Aorta (tissue), 5 donors: ENCODE results near the gene TPSB2. TPM values are rescaled to one million over a fixed set of nuclear protein-coding genes. Genes with fewer than 3 reads are reported as not detected.
"Not testable (repeated sequence)": the region's sequence is repeated elsewhere in the genome, so short reads cannot be mapped to it uniquely, and the experiment has no call there.

Source experiments
- ATAC-seq: fragments of 200-7000 bp; cut with Tn5 transposase; one replicate; pipeline ENCODE4 v1.9.1; 2022; ENCODE audit warnings: moderate library complexity; ENCODE audit not compliant: low FRiP score
- DNase-seq, 2 donors: peaks; one replicate each; pipeline ENCODE4 v3.0.0-alpha.2; 2020
- H3K27ac ChIP-seq, 2 donors: one replicate each; pipeline ENCODE4 v1.5.1; 2013; ENCODE audit warnings: low read length in 2 of 2, mild to moderate bottlenecking in 2 of 2, moderate library complexity in 2 of 2, control low read depth in 1 of 2, inconsistent platforms in 1 of 2, low read depth in 1 of 2
- H3K27me3 ChIP-seq, 2 donors: one replicate each; pipeline ENCODE4 v1.6.1; 2013; ENCODE audit warnings: control low read depth in 1 of 2, low read length in 1 of 2, mild to moderate bottlenecking in 1 of 2, moderate library complexity in 1 of 2; ENCODE audit not compliant: insufficient read depth in 2 of 2, control insufficient read depth in 1 of 2
- H3K36me3 ChIP-seq, 2 donors: one replicate each; pipeline ENCODE4 v1.6.1; 2013; ENCODE audit warnings: control low read depth in 1 of 2, low read length in 1 of 2, mild to moderate bottlenecking in 1 of 2; ENCODE audit not compliant: insufficient read depth in 2 of 2, control insufficient read depth in 1 of 2
- H3K4me1 ChIP-seq, 2 donors: one replicate each; pipeline ENCODE4 v1.6.1; 2013; ENCODE audit warnings: low read length in 2 of 2, control low read depth in 1 of 2, mild to moderate bottlenecking in 1 of 2, moderate library complexity in 1 of 2; ENCODE audit not compliant: insufficient read depth in 2 of 2, control insufficient read depth in 1 of 2
- H3K4me3 ChIP-seq, 2 donors: one replicate each; pipeline ENCODE4 v1.5.1; 2013; ENCODE audit warnings: low read length in 2 of 2, control low read depth in 1 of 2, mild to moderate bottlenecking in 1 of 2
- H3K9me3 ChIP-seq: one replicate; pipeline ENCODE4 v1.6.1; 2013; ENCODE audit warnings: mild to moderate bottlenecking, low read length; ENCODE audit not compliant: control insufficient read depth
- WGBS, 2 donors: extraction: QIAGEN DNeasy Blood & Tissue Kit; methylation state at CpG; one replicate each; pipeline ENCODE4 v1.1.7; 2013; 5-methylcytosine and 5-hydroxymethylcytosine counted together
- intact Hi-C, 2 donors: fragments of 100-400 bp; cut with DNase I; formaldehyde crosslinking; loops; one replicate each; pipeline versions ENCODE4 v1.14.2 to v1.15.0; 2022
- polyA plus RNA-seq, 2 donors: library from polyadenylated mRNA; stranded (reverse); fragments of 200-250 nt; gene quantifications; one replicate each; pipeline ENCODE4 v1.2.3, GENCODE V29; 2013
- total RNA-seq, 2 donors: library from RNA; stranded (reverse); fragmentation: NEBNext Ultra II Directional; extraction: Animal tissue kit (Norgen Biotek cat#: 25700); gene quantifications; one replicate each; pipeline ENCODE4 v1.2.1, GENCODE V29; 2021
- donor health status: healthy with polysubstance abuse.
- donor health status: Bipolar disorder and iron deficiency.
- donor health status: DM: no; HTN: no; CAD: no.
- donor health status: DM: no; HTN: no; CAD: no.
- donor health status: DM: yes; HTN: yes; CAD: no.

TPSB2 gene
- total and polyA plus RNA-seq, 4 donors: 4.9 to 51.0 (median 13.9) TPM

GRCh38 chr16:1273816-1274215, 43.8 kb upstream of the TPSB2 start:
- no peak overlapping the region for H3K27ac ChIP-seq
- no peaks in the 10 kb centered on the region for H3K27me3 ChIP-seq
- ATAC-seq (no peak), DNase-seq (no peak)
- H3K4me1 ChIP-seq: no peaks in the 10 kb centered on the region
- no peaks in the 10 kb centered on the region for H3K36me3 ChIP-seq
- intact Hi-C loops: no loop called here
- no peaks in the 10 kb centered on the region for H3K9me3 ChIP-seq
- no peak overlapping the region for H3K4me3 ChIP-seq
- WGBS, 2 donors: 92 to 94% methylated on average over 15 of the region's 15 CpGs

- ATAC-seq (no peak), DNase-seq (no peak)
- WGBS, 2 donors: 61 to 63% methylated on average over 9 of the region's 9 CpGs
- H3K27ac ChIP-seq: no peak overlapping the region
- H3K4me1 ChIP-seq: no peaks in the 10 kb centered on the region
- intact Hi-C loops: no loop called here
- H3K27me3 ChIP-seq: no peaks in the 10 kb centered on the region
- H3K36me3 ChIP-seq: no peaks in the 10 kb centered on the region
- no peaks in the 10 kb centered on the region for H3K9me3 ChIP-seq
- H3K4me3 ChIP-seq: no peak overlapping the region
Observed at GRCh38 chr16:1272453-1273198, 42.6 kb upstream of the TPSB2 start.

DNA sequence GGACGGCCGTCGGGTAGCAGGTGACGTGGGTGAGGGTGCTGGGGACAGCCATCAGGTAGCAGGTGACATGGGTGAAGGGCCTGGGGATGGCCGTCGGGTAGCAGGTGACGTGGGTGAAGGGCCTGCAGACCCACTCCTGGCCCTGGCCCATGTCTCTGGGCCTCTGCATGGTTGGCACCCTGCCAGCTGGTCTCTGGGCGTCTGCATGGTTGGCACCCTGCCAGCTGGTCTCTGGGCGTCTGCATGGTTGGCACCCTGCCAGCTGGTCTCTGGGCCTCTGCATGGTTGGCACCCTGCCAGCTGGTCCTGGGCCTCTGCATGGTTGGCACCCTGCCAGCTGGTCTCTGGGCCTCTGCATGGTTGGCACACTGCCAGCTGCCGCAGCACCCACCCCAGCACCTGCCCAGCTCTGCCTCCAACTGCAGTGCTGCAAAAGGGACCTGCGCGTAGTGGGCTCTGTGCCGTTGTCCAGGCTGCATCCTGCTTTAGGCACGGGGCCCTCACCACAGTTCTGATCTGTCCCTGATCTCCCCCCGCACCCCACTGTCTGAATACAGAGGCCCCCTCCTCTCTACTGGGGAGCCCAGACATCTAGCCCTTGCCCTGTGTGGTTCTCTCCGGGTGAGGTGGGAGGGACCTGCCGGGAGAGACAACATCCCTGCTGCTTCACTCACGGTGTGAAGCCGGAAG, 41.9 kb upstream of the TPSB2 start:
- H3K36me3 ChIP-seq, H3K4me3 ChIP-seq, H3K27me3 ChIP-seq, intact Hi-C loops, H3K4me1 ChIP-seq, H3K9me3 ChIP-seq, H3K27ac ChIP-seq: not testable (repeated sequence)
- ATAC-seq: peak; percentile 20
- DNase-seq: peak in 1 of 2 donors; percentile 80
- WGBS, 2 donors: 11% methylated on average over 19 of the region's 19 CpGs

DNA sequence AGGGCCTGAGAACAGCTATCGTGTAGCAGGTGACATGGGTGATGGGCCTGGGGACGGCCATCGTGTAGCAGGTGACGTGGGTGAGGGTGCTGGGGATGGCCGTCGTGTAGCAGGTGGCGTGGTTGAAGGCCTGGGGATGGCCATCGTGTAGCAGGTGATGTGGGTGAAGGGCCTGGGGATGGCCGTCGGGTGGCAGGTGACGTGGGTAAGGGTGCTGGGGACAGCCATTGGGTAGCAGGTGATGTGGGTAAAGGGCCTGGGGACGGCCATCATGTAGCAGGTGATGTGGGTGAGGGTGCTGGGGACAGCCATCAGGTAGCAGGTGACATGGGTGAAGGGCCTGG, 41.4 kb upstream of the TPSB2 start:
- Histone ChIP-seq H3K27ac (no peak overlapping the region), H3K4me3 (no peak overlapping the region), H3K36me3 (no peaks in the 10 kb centered on the region), H3K9me3 (no peaks in the 10 kb centered on the region), H3K4me1 (no peaks in the 10 kb centered on the region), H3K27me3 (no peaks in the 10 kb centered on the region)
- ATAC-seq (no peak), DNase-seq (peak in 1 of 2 donors; percentile 60)
- intact Hi-C loops: no loop called here
- 77 to 78% methylated on average over 12 of the region's 12 CpGs for WGBS, 2 donors

DNA sequence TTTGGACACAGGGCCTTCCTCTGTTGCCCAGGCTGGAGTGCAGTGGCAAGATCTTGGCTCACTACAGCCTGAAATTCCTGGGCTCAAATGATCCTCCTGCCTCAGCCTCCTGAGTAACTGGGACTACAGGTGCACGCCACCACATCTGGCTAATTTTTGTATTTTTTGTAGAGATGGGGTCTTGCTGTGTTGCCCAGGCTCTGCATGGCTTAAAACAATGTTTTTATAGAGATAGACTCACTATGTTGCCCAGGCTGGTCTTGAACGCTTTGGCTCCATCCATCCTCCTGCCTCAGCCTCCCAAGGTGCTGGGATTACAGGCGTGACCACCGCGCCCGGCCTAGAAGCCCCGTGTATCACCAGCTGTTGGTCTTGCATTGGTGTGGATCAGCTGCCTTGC, 39.4 kb upstream of the TPSB2 start:
- not testable (repeated sequence) for H3K27ac ChIP-seq, H3K9me3 ChIP-seq
- 91 to 93% methylated on average over 7 of the region's 7 CpGs for WGBS, 2 donors

GRCh38 chr16:1265826-1266225, 35.8 kb upstream of the TPSB2 start:
- Histone ChIP-seq H3K4me3 (no peak overlapping the region), H3K36me3 (no peaks in the 10 kb centered on the region), H3K4me1 (no peaks in the 10 kb centered on the region), H3K27me3 (no peaks in the 10 kb centered on the region), H3K9me3 (no peaks in the 10 kb centered on the region), H3K27ac (no peak overlapping the region)
- ATAC-seq (no peak), DNase-seq (no peak)
- 88 to 89% methylated on average over 19 of the region's 19 CpGs for WGBS, 2 donors
- intact Hi-C loops: loop anchor here in 1 of 2 donors (10.0 kb wide), 1 partner anchor 51 kb away; no protein-coding TSS in a partner anchor

More for the DNA sequence above, 39.4 kb upstream of the TPSB2 start:
- not testable (repeated sequence) for H3K4me1 ChIP-seq, DNase-seq, H3K27me3 ChIP-seq, H3K36me3 ChIP-seq, H3K4me3 ChIP-seq, ATAC-seq
- intact Hi-C loops: loop anchor here in 1 of 2 donors (10.0 kb wide), 1 partner anchor 55 kb away; no protein-coding TSS in a partner anchor

- intact Hi-C loops: loop anchor here in 1 of 2 donors (10.0 kb wide), 1 partner anchor 50 kb away; no protein-coding TSS in a partner anchor
- no peak for ATAC-seq
- H3K9me3 ChIP-seq: no peaks in the 10 kb centered on the region
- DNase-seq: no peak
- WGBS, 2 donors: 75 to 82% methylated on average over 13 of the region's 13 CpGs
- no peaks in the 10 kb centered on the region for H3K36me3 ChIP-seq
- H3K27ac ChIP-seq: no peak overlapping the region
- H3K4me3 ChIP-seq: no peak overlapping the region
- H3K27me3 ChIP-seq: no peaks in the 10 kb centered on the region
- no peaks in the 10 kb centered on the region for H3K4me1 ChIP-seq
Observed at GRCh38 chr16:1265090-1265630, 35.2 kb upstream of the TPSB2 start.

DNA sequence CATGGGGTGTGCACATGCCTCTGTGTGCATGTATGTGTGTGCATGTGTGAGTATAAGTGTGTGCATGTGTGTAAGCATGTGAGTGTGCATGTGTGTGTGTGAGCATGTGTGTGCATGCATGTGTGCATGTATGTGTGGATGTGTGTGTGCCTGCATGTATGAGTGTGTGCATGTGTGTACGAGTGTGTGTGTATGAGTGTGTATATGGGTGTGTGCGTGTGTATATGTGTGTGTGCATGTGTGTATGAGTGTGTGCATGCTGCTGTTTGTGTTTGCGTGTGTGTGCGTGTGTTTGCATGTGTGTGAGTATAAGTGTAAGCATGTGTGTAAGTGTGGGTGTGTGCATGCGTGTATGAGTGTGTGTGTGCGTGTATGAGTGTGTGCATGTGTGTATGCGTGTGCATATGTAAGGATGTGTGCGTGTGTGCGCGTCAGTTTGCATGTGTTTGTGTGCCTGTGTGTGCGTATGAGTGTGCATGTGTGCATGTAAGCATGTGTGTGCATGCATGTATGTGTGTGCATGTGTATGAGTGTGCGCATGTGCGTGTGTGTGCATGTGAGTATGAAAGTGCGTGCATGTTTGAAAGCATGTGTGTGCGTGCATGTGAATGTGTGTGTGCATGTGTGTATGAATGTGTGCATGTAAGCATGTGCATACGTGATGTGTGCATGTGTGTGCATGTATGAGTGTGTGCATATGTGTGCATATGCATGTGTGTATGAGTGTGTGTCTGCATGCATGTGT, 34.5 kb upstream of the TPSB2 start:
- no peak overlapping the region for H3K4me3 ChIP-seq
- DNase-seq (no peak), ATAC-seq (no peak)
- no peaks in the 10 kb centered on the region for H3K4me1 ChIP-seq
- no peak overlapping the region for H3K27ac ChIP-seq
- H3K36me3 ChIP-seq: no peaks in the 10 kb centered on the region
- H3K9me3 ChIP-seq: no peaks in the 10 kb centered on the region
- intact Hi-C loops: loop anchor here in 1 of 2 donors (10.0 kb wide), 1 partner anchor 50 kb away; no protein-coding TSS in a partner anchor
- no peaks in the 10 kb centered on the region for H3K27me3 ChIP-seq
- WGBS, 2 donors: 95 to 96% methylated on average over 16 of the region's 16 CpGs
